Liver (tissue), 9 donors: ENCODE measurements around the gene RXRB. TPM values are rescaled to one million over a fixed set of nuclear protein-coding genes. Genes with fewer than 3 reads are reported as not detected.

Experiments
- DNase-seq: peaks from one replicate; pipeline ENCODE4 v3.0.0-alpha.2; 2017; ENCODE audit warnings: low spot score
- H3K27ac ChIP-seq, 2 donors: one replicate each; pipeline ENCODE4 v1.7.0; 2013; ENCODE audit warnings: inconsistent platforms in 2 of 2, low read length in 2 of 2, control low read depth in 1 of 2, low read depth in 1 of 2, mild to moderate bottlenecking in 1 of 2
- H3K27me3 ChIP-seq, 4 donors: one replicate each; pipeline versions ENCODE4 v1.6.1 to v1.7.0; 2013; ENCODE audit warnings: low read length in 3 of 4, inconsistent platforms in 1 of 4, mild to moderate bottlenecking in 1 of 4, moderate library complexity in 1 of 4; ENCODE audit not compliant: control insufficient read depth in 4 of 4, insufficient read depth in 4 of 4
- H3K36me3 ChIP-seq, 4 donors: one replicate each; pipeline versions ENCODE4 v1.6.1 to v1.7.0; 2013; ENCODE audit warnings: low read length in 3 of 4, mild to moderate bottlenecking in 3 of 4, low read depth in 1 of 4, moderate library complexity in 1 of 4; ENCODE audit not compliant: control insufficient read depth in 4 of 4, insufficient read depth in 3 of 4
- H3K4me1 ChIP-seq, 4 donors: one replicate each; pipeline versions ENCODE4 v1.6.1 to v1.7.0; 2013; ENCODE audit warnings: low read length in 3 of 4, mild to moderate bottlenecking in 3 of 4, moderate library complexity in 1 of 4; ENCODE audit not compliant: control insufficient read depth in 4 of 4, insufficient read depth in 4 of 4
- H3K4me3 ChIP-seq, 3 donors: one replicate each; pipeline versions ENCODE4 v1.6.1 to v1.7.0; 2013; ENCODE audit warnings: low read length in 3 of 3, control low read depth in 1 of 3, low read depth in 1 of 3, mild to moderate bottlenecking in 1 of 3
- H3K9ac ChIP-seq, 2 donors: one replicate each; pipeline ENCODE4 v1.7.0; 2013; ENCODE audit warnings: low read length in 2 of 2, mild to moderate bottlenecking in 2 of 2, moderate library complexity in 2 of 2, control low read depth in 1 of 2, low read depth in 1 of 2
- H3K9me3 ChIP-seq, 4 donors: one replicate each; pipeline versions ENCODE4 v1.6.1 to v1.7.0; 2013; ENCODE audit warnings: low read length in 3 of 4; ENCODE audit not compliant: control insufficient read depth in 4 of 4
- ATF3 ChIP-seq: IDR thresholded peaks from 2 replicates; pipeline ENCODE4 v1.6.1; 2016; ENCODE audit warnings: antibody characterized with exemption
- CTCF ChIP-seq: fragments of 150-350 bp; IDR thresholded peaks from 2 replicates; pipeline ENCODE4 v1.5.1; 2017; ENCODE audit warnings: improper control_type of control experiment, low read depth, low read length; ENCODE audit not compliant: missing input control
- FOXA2 ChIP-seq: IDR thresholded peaks from 2 replicates; pipeline ENCODE4 v1.6.1; 2016; ENCODE audit warnings: antibody characterized with exemption
- HNF4A ChIP-seq, 2 donors: conservative IDR thresholded peaks; 2 replicates each; pipeline ENCODE4 v1.6.1; 2016; ENCODE audit warnings: antibody characterized with exemption in 2 of 2, mild to moderate bottlenecking in 2 of 2
- HNF4G ChIP-seq: IDR thresholded peaks from 2 replicates; pipeline ENCODE4 v1.6.1; 2016; ENCODE audit warnings: antibody characterized with exemption
- JUND ChIP-seq, 2 donors: IDR thresholded peaks; 2 replicates each; pipeline ENCODE4 v1.6.1; 2016; ENCODE audit warnings: antibody characterized with exemption in 2 of 2
- NR2F2 ChIP-seq: IDR thresholded peaks from 2 replicates; pipeline ENCODE4 v1.6.1; 2016; ENCODE audit warnings: antibody characterized with exemption
- RAD21 ChIP-seq, 2 donors: IDR thresholded peaks; 2 replicates each; pipeline ENCODE4 v1.6.1; 2016; ENCODE audit warnings: antibody characterized with exemption in 2 of 2, mild to moderate bottlenecking in 2 of 2
- RXRA ChIP-seq, 2 donors: IDR thresholded peaks; 2 replicates each; pipeline ENCODE4 v1.6.1; 2017 to 2018; ENCODE audit warnings: antibody characterized with exemption in 2 of 2, mild to moderate bottlenecking in 1 of 2
- TAF1 ChIP-seq: conservative IDR thresholded peaks from 2 replicates; pipeline ENCODE4 v1.6.1; 2016; ENCODE audit warnings: antibody characterized with exemption, mild to moderate bottlenecking
- ZBTB33 ChIP-seq: IDR thresholded peaks from 2 replicates; pipeline ENCODE4 v1.6.1; 2016; ENCODE audit warnings: antibody characterized with exemption
- WGBS: extraction: QIAGEN DNeasy Blood & Tissue Kit; methylation state at CpG from one replicate; pipeline ENCODE4 v1.1.7; 2013; 5-methylcytosine and 5-hydroxymethylcytosine counted together
- polyA plus RNA-seq, 2 donors: library from polyadenylated mRNA; stranded (reverse) in 1 of 2; unstranded in 1 of 2; fragments of 200-250 nt in 1 of 2; fragments of >200 nt in 1 of 2; fragmentation: Nextera tagmentation in 1 of 2; extraction: Ambion mirVana in 1 of 2; gene quantifications; one replicate each; pipeline versions ENCODE4 v1.2.1 to v1.2.3, GENCODE V29; 2013 to 2015
- total RNA-seq, 2 donors: library from RNA; depleted of rRNA; stranded (reverse); fragments of >200 nt; gene quantifications; one replicate each; pipeline ENCODE4 v1.2.3, GENCODE V29; 2014
- TF ChIP-seq, protein P1 (sequence below): IDR thresholded peaks from 2 replicates; pipeline ENCODE4 v1.6.1; 2016; ENCODE audit warnings: antibody characterized with exemption
- donor health status: healthy.
- donor health status: healthy.
- donor health status: healthy.
- donor health status: healthy.
- donor health status: healthy.

Gene RXRB
- total and polyA plus RNA-seq, 4 donors = 7.7 to 19.4 (median 11.7) TPM

DNA sequence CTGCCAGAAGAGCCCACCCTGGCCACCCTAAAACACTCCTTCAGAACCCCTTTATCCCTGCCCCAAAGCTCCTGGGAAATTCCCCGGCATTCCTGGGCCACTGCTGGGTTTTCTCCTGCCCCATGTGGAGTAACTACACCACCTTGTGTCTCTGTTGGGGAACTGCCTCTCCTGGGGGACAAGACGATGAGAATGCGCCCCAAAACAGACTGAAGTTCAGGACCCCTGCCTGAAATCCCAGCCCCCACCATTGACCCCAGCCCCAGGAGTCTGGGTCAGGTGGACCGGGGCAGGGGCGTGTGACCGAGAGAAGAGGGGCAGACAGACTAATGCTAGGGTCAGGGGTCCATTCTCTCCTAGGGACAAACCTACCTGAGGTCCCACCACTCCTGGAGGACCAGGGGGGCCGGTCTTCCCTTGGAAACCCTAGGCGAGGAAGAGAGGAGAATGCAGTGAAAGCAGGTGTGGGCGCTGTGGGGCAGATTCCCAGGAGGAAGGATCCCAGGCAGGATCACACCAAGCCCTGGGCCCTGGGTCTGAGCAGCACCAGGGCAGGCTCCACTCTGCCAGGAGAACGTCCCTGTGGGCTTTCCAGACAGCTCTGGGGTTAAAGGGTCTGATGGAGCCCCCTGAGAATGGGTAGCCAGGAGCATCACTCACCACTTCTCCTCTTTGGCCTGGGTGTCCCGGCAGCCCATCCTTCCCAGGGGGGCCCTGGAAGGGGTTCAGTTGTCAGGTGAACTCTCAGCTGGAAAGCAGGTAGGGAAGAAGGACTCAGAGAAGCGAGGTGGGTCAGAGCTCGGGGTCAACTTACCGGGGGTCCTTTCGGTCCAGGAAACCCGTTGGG, 27.6 kb downstream of the RXRB start:
- H3K27ac ChIP-seq = no peak overlapping the region
- H3K9me3 ChIP-seq = no peaks in the 10 kb centered on the region
- H3K4me3 ChIP-seq = no peak overlapping the region
- no peaks in the 10 kb centered on the region for H3K36me3 ChIP-seq
- WGBS = 58% methylated on average over 16 of the region's 16 CpGs
- no peak for DNase-seq
- no peak overlapping the region for H3K9ac ChIP-seq
- TF ChIP-seq HNF4G (no peak), CTCF (peak; percentile 52), RAD21 (IDR thresholded peaks at IDR 0.05) (peak; percentile 77 to 82)
- H3K27me3 ChIP-seq = no peaks in the 10 kb centered on the region
- H3K4me1 ChIP-seq = no peaks in the 10 kb centered on the region

DNA sequence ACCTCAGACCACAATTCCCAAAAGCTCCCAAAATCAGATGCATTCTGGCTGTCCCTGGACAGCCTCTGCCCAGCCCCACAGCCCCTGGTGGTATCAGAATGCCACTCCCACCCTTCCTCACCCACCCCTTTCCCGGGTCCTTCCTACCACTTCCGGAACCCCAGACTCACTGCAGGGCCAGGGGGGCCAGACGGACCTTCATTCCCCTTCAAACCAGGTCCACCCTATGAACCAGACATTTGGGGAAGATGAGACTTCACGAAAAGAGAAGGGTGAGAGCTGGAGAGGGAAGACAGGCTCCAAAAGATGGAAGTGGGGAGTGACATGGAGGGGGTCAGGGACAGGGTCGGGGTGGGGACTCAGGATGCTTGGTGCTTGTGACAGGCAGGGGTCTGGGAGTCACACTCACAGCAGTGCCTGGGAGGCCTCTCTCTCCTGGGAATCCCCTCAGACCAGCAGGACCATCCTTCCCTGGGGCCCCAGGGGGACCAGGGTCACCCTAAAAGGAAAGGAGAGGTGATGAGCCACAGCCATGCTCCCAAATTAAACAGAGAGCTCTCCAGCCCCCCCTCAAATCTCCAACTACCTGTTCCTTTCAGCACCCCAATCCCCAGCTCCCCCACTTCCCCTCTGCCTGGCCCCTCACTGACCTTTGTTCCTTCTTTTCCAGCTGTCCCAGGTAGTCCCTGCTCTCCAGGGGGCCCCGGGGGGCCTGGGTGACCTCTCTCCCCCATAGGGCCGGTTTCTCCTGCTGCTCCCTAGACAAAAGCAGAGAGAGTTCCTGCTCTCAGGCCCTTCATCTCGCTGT, 28.4 kb downstream of the RXRB start:
- WGBS = 64% methylated on average over 8 of the region's 8 CpGs

GRCh38 chr6:33171016-33171879, 29.2 kb downstream of the RXRB start:
- DNase-seq = no peak
- Histone ChIP-seq H3K27ac (no peak overlapping the region), H3K4me1 (no peaks in the 10 kb centered on the region), H3K27me3 (no peaks in the 10 kb centered on the region), H3K4me3 (no peak overlapping the region), H3K9me3 (no peaks in the 10 kb centered on the region), H3K36me3 (no peaks in the 10 kb centered on the region), H3K9ac (no peak overlapping the region)
- WGBS = 80% methylated on average over 11 of the region's 11 CpGs
- TF ChIP-seq ZBTB33 (no peak), JUND (IDR thresholded peaks at IDR 0.05) (no peak), TAF1 (no peak), FOXA2 (no peak), ATF3 (no peak), NR2F2 (no peak), RXRA (IDR thresholded peaks at IDR 0.05) (no peak)
- TF ChIP-seq, protein P1, sequence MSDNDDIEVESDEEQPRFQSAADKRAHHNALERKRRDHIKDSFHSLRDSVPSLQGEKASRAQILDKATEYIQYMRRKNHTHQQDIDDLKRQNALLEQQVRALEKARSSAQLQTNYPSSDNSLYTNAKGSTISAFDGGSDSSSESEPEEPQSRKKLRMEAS = no peak

More for the DNA sequence above, 28.4 kb downstream of the RXRB start:
- Histone ChIP-seq H3K27me3 (no peaks in the 10 kb centered on the region), H3K9me3 (no peaks in the 10 kb centered on the region), H3K36me3 (no peaks in the 10 kb centered on the region), H3K9ac (no peak overlapping the region), H3K27ac (no peak overlapping the region), H3K4me1 (no peaks in the 10 kb centered on the region), H3K4me3 (no peak overlapping the region)
- TF ChIP-seq HNF4A (conservative IDR thresholded peaks at IDR 0.05) = no peak
- no peak for TF ChIP-seq JUND (IDR thresholded peaks at IDR 0.05)
- no peak for TF ChIP-seq CTCF
- DNase-seq = no peak
